Loucy (cell line): ENCODE results near the gene TMPRSS5.

ENCODE experiments used
- H2AFZ ChIP-seq: fragments of 200-600 bp; sonication (generic); 2 replicates; pipeline ENCODE4 v1.6.0; 2016; ENCODE audit warnings: antibody characterized with exemption, mild to moderate bottlenecking, low read length, moderate library complexity
- H3F3A ChIP-seq: fragments of 200-600 bp; 2 replicates; pipeline ENCODE4 v1.6.0; 2016; ENCODE audit warnings: antibody characterized with exemption, low read depth, mild to moderate bottlenecking
- H3K27me3 ChIP-seq: fragments of 200-600 bp; sonication (generic); 2 replicates; pipeline ENCODE4 v1.6.1; 2014; ENCODE audit warnings: low read length, mild to moderate bottlenecking; ENCODE audit not compliant: insufficient read depth, poor library complexity, severe bottlenecking
- H3K36me3 ChIP-seq: fragments of 200-600 bp; sonication (generic); 2 replicates; pipeline ENCODE4 v1.6.1; 2016; ENCODE audit warnings: low read length; ENCODE audit not compliant: insufficient read depth
- H3K4me1 ChIP-seq: fragments of 200-600 bp; sonication (generic); 2 replicates; pipeline ENCODE4 v1.5.1; 2014; ENCODE audit warnings: low read length, mild to moderate bottlenecking; ENCODE audit not compliant: insufficient read depth, poor library complexity, severe bottlenecking
- H3K4me2 ChIP-seq: fragments of 200-600 bp; sonication (generic); 2 replicates; pipeline ENCODE4 v1.6.0; 2014; ENCODE audit warnings: antibody characterized with exemption, low read length, low read depth, mild to moderate bottlenecking; ENCODE audit not compliant: poor library complexity, severe bottlenecking
- H3K4me3 ChIP-seq: fragments of 200-600 bp; sonication (generic); 2 replicates; pipeline ENCODE4 v1.5.1; 2014; ENCODE audit warnings: low read length, mild to moderate bottlenecking, mixed read lengths; ENCODE audit not compliant: poor library complexity, severe bottlenecking
- H3K79me2 ChIP-seq: fragments of 200-600 bp; sonication (generic); 2 replicates; pipeline ENCODE4 v1.6.1; 2014; ENCODE audit warnings: low read length; ENCODE audit not compliant: insufficient read depth
- H3K9ac ChIP-seq: fragments of 200-600 bp; sonication (generic); 2 replicates; pipeline ENCODE4 v1.6.0; 2014; ENCODE audit warnings: mild to moderate bottlenecking, low read depth, low read length, moderate library complexity; ENCODE audit not compliant: poor library complexity, severe bottlenecking
- H3K9me2 ChIP-seq: fragments of 200-600 bp; sonication (generic); replicated peaks from 2 replicates; pipeline ENCODE4 v1.6.1; 2016; ENCODE audit warnings: low read depth, low read length, mixed read lengths
- H3K9me3 ChIP-seq: fragments of 200-600 bp; sonication (generic); 2 replicates; pipeline ENCODE4 v1.6.1; 2014; ENCODE audit warnings: mild to moderate bottlenecking, antibody characterized with exemption, low read length, low read depth; ENCODE audit not compliant: insufficient read depth
- H4K20me1 ChIP-seq: fragments of 200-600 bp; sonication (generic); 2 replicates; pipeline ENCODE4 v1.6.0; 2014; ENCODE audit warnings: antibody characterized with exemption, low read length, mild to moderate bottlenecking; ENCODE audit not compliant: insufficient read depth, poor library complexity, severe bottlenecking
- EZH2phosphoT487 ChIP-seq: fragments of 200-600 bp; IDR thresholded peaks from 2 replicates; pipeline ENCODE4 v1.6.1; 2018; ENCODE audit warnings: antibody characterized with exemption, mild to moderate bottlenecking, moderate library complexity, borderline replicate concordance
- TF ChIP-seq, protein P1 (sequence below): fragments of 200-600 bp; sonication (generic); conservative IDR thresholded peaks from 2 replicates; pipeline ENCODE4 v1.5.1; 2014; ENCODE audit warnings: mild to moderate bottlenecking, antibody characterized with exemption, low read length

The TMPRSS5 gene

GRCh38 chr11:113637636-113638035 is 68.5 kb downstream of the TMPRSS5 start:
- no peaks in the 10 kb centered on the region for H4K20me1 ChIP-seq
- no peaks in the 10 kb centered on the region for H3K4me1 ChIP-seq
- no peak overlapping the region for H3K4me3 ChIP-seq
- no peaks in the 10 kb centered on the region for H3K36me3 ChIP-seq
- no peak for TF ChIP-seq EZH2phosphoT487
- TF ChIP-seq, protein P1, sequence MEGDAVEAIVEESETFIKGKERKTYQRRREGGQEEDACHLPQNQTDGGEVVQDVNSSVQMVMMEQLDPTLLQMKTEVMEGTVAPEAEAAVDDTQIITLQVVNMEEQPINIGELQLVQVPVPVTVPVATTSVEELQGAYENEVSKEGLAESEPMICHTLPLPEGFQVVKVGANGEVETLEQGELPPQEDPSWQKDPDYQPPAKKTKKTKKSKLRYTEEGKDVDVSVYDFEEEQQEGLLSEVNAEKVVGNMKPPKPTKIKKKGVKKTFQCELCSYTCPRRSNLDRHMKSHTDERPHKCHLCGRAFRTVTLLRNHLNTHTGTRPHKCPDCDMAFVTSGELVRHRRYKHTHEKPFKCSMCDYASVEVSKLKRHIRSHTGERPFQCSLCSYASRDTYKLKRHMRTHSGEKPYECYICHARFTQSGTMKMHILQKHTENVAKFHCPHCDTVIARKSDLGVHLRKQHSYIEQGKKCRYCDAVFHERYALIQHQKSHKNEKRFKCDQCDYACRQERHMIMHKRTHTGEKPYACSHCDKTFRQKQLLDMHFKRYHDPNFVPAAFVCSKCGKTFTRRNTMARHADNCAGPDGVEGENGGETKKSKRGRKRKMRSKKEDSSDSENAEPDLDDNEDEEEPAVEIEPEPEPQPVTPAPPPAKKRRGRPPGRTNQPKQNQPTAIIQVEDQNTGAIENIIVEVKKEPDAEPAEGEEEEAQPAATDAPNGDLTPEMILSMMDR, result no peak
- H3K9me3 ChIP-seq, result peaks cover 4% of the 10 kb centered on the region; the same call in 1 of the 2 replicates
- no peak overlapping the region for H3K4me2 ChIP-seq
- H3K9me2 ChIP-seq, result no peaks in the 10 kb centered on the region
- no peaks in the 10 kb centered on the region for H3K79me2 ChIP-seq
- no peak overlapping the region for H2AFZ ChIP-seq
- H3F3A ChIP-seq, result no peaks in the 10 kb centered on the region
- no peak overlapping the region for H3K9ac ChIP-seq
- no peaks in the 10 kb centered on the region for H3K27me3 ChIP-seq
